Right atrium auricular region (tissue), 2 donors: ENCODE data around the gene ZNF598. TPM values are rescaled to one million over a fixed set of nuclear protein-coding genes. Genes with fewer than 3 reads are reported as not detected.

ENCODE experiments used
- DNase-seq: peaks from one replicate; pipeline ENCODE4 v3.0.0-alpha.2; 2019; ENCODE audit warnings: low spot score
- H3K27ac ChIP-seq, 2 donors: fragments of 200-600 bp; sonication (generic); 1 replicate in 1 of 2; 2 replicates in 1 of 2; pipeline ENCODE4 v1.5.1; 2016 to 2019
- H3K27me3 ChIP-seq, 2 donors: fragments of 200-600 bp; sonication (generic); one replicate each; pipeline versions ENCODE4 v1.5.1 to v1.6.0; 2017 to 2019
- H3K36me3 ChIP-seq: fragments of 200-600 bp; sonication (generic); one replicate; pipeline ENCODE4 v1.5.1; 2016
- H3K4me1 ChIP-seq, 2 donors: fragments of 200-600 bp; sonication (generic); one replicate each; pipeline versions ENCODE4 v1.5.1 to v1.6.0; 2017 to 2019
- H3K4me3 ChIP-seq, 2 donors: fragments of 200-600 bp; sonication (generic); 1 replicate in 1 of 2; 2 replicates in 1 of 2; pipeline ENCODE4 v1.5.1; 2017 to 2019; ENCODE audit warnings: mild to moderate bottlenecking in 1 of 2, moderate library complexity in 1 of 2
- H3K9me3 ChIP-seq, 2 donors: fragments of 200-600 bp; sonication (generic); one replicate each; pipeline ENCODE4 v1.5.1; 2019
- total RNA-seq, 2 donors: library from RNA; depleted of rRNA; stranded (reverse); fragments of >200 nt; gene quantifications; one replicate each; pipeline ENCODE4 v1.1.0, GENCODE V29; 2016
- TF ChIP-seq, protein P1 (sequence below), 2 donors: fragments of 200-600 bp; sonication (generic); IDR thresholded peaks; one replicate each; pipeline ENCODE4 v1.5.1; 2019; ENCODE audit warnings: antibody characterized with exemption in 2 of 2

The ZNF598 gene
- total RNA-seq, 2 donors from 2014 or later: 11.4 to 19.9 TPM

DNA sequence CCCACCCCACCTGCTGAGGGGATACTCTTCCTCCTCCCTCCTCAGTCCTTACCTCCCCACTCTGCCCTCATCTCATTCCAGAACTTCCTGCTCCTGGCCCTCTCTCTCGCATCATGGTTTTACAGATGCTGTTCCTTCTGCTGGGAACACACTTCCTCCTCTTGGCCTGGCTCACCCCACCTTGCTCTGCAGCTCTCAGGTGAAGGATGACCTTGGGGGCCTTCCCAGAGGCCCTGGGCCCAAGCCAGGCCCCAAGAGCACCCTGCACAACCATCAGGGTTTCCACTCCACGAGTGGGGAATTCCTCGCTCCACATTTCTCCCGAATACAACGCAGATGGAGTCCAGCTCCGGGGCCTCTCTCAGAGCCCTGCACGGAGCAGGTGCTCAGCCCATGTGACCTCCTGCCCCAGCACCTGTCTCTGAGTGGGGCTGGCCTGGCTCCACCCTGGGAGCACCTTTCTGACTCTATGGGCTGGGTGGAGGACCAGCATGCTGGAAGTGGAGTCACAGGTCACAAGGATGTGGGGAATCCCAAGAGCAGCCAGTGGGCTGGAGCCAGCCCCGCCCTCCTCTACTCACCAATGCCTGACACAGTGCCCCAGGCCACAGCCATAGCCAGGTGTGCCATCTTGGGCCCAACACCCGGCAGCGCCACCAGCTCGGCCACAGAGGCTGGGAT is 33.5 kb upstream of the ZNF598 start:
- no peaks in the 10 kb centered on the region for H3K27me3 ChIP-seq
- peaks cover 0 to 89% of the 10 kb centered on the region in 2 donors for H3K4me1 ChIP-seq
- DNase-seq: no peak
- peak overlapping the region; percentile 4 to 23 for H3K27ac ChIP-seq
- TF ChIP-seq, protein P1, sequence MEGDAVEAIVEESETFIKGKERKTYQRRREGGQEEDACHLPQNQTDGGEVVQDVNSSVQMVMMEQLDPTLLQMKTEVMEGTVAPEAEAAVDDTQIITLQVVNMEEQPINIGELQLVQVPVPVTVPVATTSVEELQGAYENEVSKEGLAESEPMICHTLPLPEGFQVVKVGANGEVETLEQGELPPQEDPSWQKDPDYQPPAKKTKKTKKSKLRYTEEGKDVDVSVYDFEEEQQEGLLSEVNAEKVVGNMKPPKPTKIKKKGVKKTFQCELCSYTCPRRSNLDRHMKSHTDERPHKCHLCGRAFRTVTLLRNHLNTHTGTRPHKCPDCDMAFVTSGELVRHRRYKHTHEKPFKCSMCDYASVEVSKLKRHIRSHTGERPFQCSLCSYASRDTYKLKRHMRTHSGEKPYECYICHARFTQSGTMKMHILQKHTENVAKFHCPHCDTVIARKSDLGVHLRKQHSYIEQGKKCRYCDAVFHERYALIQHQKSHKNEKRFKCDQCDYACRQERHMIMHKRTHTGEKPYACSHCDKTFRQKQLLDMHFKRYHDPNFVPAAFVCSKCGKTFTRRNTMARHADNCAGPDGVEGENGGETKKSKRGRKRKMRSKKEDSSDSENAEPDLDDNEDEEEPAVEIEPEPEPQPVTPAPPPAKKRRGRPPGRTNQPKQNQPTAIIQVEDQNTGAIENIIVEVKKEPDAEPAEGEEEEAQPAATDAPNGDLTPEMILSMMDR (IDR thresholded peaks at IDR 0.05): no peak
- no peaks in the 10 kb centered on the region for H3K9me3 ChIP-seq
- peaks cover 11% of the 10 kb centered on the region for H3K36me3 ChIP-seq
- H3K4me3 ChIP-seq: no peak overlapping the region

DNA sequence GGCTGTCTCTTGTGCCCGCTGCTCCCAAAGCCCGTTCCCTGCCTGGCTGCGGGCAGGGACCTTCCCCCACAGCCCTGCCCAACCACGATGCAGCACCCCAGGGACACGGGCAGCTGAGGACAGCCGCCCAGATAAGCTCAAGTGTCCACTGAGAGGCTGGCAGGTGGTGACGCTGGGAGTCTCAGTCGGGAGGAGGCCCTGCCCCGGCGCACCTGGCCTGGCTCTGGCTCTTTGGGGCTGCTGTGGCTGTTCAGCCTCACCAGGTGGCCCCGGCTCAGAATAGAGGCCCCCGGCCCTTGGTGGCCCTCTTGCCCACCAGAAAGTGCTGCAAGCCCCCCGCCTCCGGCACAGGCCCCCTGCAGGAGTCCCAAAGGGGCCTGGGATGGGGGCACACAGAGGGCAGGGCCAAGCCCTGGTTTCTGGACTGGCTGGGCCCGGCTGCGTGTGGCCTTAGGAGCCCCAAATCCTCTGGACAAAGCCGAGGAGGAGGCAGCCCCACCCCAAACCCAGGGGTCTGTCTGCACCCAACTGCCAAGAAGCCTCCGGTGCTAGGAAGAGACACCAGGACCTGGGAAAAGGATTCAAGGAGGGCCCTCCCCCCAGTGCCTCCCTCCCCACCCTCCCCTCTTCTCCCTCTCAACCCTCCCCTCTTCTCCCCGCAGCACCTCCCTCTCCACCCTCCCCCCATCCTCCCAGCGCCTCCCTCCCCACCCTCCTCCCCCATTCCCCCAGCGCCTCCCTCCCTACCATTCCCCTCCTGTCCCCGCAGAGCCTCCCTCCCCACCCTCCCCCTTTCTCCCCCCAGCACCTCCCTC is 32.8 kb upstream of the ZNF598 start:
- H3K27me3 ChIP-seq: no peaks in the 10 kb centered on the region
- H3K27ac ChIP-seq: peak overlapping the region in 1 of 2 donors; percentile 48
- no peak overlapping the region for H3K4me3 ChIP-seq
- DNase-seq: no peak
- peaks cover 0 to 95% of the 10 kb centered on the region in 2 donors for H3K4me1 ChIP-seq
- TF ChIP-seq, protein P1 (IDR thresholded peaks at IDR 0.05): no peak
- H3K9me3 ChIP-seq: no peaks in the 10 kb centered on the region
- H3K36me3 ChIP-seq: peaks cover 18% of the 10 kb centered on the region

DNA sequence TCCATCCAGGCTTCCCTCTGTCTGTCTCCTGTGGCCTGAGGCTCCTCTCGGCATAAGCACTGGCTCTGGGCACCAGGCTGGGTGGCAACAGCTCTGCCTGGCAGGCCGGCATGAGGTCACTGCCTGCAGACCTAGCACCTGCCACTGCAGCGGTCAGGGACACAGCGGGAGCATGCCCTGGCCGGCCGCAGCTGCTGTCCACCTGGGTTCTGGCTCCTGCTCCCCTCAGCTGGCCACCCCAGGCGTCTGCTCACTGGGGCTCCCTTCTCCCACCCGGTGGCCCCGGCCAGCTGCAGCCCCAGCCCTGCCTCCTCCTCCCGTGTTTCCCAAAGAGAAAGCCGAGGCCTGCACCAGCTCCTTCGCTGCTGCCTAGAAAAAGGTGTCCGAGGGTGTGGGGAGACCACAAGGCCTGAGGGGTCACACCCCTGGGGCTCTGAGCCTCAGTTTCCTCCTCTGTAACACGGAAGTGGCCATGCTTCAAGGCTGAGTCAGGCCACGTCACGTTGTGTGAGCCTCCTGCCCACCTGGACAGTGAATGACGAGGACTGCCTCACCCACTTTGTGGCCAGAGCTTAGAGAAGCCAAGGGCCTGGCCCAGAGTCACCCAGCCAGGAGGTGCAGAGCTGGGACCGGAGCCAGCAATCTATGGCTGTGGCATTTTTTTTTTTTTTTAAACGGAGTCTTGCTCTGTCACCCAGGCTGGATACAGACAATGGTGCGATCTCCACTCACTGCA is 31.3 kb upstream of the ZNF598 start:
- no peak for DNase-seq
- peak overlapping the region; percentile 77 to 85 for H3K27ac ChIP-seq
- H3K4me1 ChIP-seq: peaks cover 0 to 94% of the 10 kb centered on the region in 2 donors
- peaks cover 32% of the 10 kb centered on the region for H3K36me3 ChIP-seq
- H3K27me3 ChIP-seq: no peaks in the 10 kb centered on the region
- TF ChIP-seq, protein P1 (IDR thresholded peaks at IDR 0.05): no peak
- no peaks in the 10 kb centered on the region for H3K9me3 ChIP-seq
- H3K4me3 ChIP-seq: no peak overlapping the region

DNA sequence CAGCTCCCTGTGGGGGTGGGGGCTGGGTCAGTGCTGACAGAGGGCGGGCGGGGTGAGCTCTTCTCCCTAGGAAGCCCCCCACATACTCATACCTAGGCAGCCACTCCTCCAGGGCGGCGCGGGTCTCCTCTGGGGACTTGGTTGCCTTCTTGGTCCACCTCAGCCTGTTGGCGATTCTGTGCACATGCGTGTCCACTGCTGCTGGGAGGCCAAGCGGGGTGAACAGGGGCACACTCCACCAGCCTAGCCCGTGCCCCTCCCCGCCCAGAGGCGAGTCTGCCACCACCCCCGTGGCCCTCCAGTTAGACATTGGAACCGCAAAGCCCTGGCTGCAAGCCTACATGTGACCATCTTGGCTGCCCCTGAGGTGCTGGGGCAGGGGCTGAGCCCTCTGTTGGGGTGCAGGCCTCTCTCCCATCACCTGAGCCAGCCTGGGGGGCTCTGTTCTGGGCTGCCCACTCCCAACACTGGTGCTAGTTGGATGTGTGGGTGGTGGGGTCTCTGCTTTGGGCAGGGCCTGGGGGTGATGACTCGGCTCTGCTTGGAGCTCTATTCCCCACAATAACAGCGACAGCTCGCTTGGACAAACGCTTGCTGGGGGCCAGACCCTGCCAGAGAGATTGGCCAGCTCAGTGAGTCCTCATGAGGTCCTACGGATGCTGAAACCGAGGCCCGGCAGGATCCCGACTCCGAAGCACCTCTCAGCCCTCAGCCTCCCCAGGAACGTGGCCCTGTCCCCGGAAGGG is 30.6 kb upstream of the ZNF598 start:
- peaks cover 40% of the 10 kb centered on the region for H3K36me3 ChIP-seq
- TF ChIP-seq, protein P1 (IDR thresholded peaks at IDR 0.05): no peak
- H3K27me3 ChIP-seq: no peaks in the 10 kb centered on the region
- no peak for DNase-seq
- no peaks in the 10 kb centered on the region for H3K9me3 ChIP-seq
- peaks cover 0 to 95% of the 10 kb centered on the region in 2 donors for H3K4me1 ChIP-seq
- no peak overlapping the region for H3K4me3 ChIP-seq
- peak overlapping the region; percentile 77 to 85 for H3K27ac ChIP-seq
